HG02884 (cell line): ENCODE data around the gene MVB12B.
A peak's percentile ranks its signal among the peaks of the same experiment; 100 is the strongest.
"Not testable (repeated sequence)": the region's sequence is repeated elsewhere in the genome, so short reads cannot be mapped to it uniquely, and the experiment has no call there.

Experiments used
- ATAC-seq: cut with Tn5 transposase; IDR thresholded peaks from one replicate; pipeline ENCODE4 v1.9.1; 2021; ENCODE audit warnings: mild to moderate bottlenecking, moderate library complexity; ENCODE audit not compliant: unreplicated experiment

The MVB12B gene

DNA sequence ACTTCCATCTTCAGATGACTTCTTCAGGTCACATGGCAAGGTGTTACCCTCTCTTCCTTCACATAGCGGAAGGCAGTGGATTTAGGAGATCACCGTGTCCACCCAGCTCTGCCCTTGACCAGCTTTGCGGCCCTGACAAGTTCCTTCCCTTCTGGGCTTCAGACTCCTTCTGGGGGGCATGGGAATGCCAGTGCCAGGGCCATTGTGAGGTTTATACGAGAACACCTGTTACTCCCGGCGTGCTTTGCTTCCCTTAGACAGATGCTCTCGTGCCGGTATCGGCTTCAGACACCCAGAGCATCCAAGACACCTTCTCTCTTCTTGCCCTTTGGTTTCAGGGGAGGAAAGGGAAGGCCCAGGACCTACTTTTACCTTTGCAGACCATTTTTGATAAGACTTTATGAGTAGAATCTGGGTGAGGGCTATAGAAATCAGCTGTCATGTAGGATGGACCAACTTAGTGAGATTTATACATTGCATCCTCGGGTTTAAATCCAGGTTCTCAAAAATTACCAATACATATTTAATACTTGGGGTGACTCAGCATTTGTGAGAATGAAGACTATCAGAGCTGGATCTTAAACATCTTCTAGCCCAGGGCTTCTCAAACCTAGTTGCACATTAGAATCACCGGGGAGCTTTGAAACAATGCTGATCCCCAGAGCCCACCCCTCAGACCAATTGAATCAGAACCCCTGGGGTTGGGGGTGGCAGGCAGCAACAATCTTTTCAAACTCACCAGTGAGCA, 138.2 kb downstream of the MVB12B start:
- no peak for ATAC-seq

DNA sequence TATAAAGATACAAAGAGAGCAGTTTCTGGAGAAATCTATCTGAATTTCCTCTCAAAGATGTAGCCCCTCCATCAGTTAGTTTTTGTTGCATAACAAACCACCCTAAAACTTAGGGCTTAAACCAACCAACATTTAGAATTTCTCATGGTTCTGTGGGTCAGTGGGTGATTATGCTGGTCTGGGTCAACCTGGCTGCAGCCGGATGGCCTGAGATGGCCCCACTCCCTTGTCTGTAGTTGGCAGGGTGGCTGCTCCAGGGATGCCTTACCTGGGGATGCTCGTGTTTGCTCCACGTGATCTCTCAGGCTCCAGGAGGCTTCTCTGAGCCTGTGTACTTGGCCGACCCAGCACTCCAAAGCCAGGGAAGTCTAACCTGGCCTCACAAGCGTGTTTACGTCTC, 139.3 kb downstream of the MVB12B start:
- no peak for ATAC-seq

DNA sequence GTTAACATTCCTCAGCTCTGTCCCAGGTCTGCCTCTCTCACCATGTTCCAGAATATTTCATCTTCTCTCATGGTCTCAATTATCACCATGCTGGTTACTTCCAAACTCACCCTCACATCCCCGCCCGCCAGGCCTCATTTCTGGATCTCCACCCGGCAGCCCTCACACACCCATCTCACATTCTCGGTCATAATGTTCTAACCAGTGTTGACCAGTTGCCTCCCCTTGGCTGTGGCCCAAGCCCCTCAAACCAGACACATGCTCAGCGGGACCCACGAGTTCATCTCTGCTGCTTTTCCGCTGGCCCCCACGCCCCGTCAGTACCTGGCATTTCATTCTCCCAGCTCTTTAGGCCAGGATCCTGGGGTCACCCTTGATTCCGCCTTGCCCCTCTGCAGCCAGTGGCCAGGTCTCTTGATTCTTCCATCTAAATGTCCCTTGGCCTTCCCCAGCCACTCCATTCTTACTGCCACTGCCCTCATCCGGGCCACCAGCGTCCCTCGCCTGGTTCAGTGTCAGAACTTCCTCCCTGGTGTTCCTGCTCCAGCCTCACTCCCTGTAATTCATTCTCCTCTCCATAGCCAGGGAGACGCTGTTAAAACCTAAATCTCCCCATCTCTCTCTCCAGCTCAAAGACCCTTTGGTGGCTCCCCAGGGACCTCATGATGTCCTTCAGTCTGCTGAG, 141.7 kb downstream of the MVB12B start:
- ATAC-seq: no peak

DNA sequence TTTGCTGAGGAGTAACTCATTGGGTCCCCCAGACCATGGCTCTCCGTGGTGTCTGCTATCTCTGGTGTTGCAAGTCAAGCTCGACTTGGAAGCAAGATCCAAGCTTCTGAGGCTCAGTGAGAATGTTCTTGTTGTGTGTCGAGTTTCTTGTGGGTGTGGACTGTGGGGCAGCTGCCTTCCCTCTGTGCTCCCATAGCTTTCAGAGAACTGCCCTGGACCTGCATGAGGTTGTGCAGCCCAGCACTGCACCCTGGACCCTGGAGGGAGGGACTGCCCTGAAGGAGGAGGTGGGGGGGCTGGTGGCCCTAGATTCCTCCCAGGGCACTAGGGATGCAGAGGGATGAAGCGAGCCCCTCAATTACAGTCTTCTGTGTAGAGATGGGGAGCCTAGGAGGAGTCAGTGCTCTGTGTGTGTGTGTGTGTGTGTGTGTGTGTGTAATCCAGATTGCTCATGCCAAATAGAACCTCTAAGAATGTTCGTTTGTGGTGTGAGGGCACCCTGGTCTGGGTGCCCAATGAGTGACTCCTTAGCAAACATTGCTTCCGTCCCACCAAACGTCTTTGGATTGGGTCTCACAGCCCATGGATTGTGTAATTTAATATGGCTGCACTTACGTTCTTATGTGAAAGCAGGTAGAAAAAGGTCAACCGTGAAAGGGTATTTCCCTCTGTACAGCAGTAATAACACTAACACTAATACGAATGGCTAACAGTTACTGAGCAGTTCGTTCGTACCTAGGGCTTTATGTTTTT, 143.8 kb downstream of the MVB12B start:
- ATAC-seq: peak; percentile 47

DNA sequence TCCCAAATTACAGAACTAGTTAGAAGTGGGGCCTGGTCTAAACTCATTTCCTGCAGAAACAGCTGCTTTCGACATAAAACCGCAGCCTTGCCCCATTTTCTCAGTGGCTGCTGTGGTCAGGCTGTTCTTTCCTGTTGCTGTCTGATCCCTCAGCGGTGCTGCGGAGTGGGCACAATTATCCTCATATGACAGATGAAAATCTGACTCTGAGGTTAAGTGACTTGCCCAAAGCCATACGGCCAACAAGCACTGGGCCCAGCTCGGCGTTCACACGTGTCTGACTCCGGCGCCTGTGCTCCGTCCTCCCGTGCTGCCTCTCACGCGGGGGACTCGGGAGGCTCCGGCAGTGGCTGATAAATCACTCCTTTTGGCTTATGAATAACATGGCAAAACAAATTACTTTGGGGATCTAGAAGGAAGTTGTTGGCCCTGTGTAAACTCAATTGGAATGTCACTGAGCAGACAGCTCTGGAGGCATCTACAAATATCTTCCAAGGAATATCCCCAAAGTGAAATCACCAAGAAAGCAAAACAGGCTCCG, 144.5 kb downstream of the MVB12B start:
- ATAC-seq: peak; percentile 47

DNA sequence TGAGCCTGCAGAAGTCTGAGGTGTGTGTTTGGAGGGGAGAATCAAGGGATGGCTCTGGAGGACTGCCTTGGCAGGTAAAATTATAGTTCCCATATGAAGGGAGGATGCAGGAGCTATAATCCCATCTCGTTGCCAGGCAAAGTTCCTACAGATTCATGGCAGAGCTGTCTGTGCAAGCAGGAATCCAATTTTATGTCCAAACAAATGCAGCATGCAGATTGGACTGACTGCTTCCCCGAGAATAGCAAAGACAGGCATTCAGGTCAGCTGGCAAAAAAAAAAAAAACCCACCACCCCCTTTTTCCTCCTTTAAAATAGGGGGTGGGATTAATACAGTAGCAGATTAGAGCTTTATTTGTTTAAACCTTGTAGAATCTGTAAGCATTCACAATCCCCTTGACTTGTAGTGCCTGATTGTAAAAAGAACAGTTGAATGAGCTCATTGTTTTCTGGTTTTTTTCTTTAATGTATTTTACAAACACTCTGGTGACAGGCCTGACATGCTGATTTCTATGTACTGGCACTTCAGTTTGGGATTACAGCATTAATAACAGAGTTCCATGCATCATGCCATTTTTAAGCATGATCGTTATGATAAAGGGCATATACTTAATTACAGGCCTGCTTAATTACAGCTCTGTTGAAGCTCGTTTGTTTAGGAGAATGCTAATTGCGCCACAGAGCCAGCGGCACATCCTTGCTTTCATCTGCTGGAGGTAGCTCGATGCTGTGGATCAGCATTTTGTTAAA, 145.7 kb downstream of the MVB12B start:
- ATAC-seq: no peak

DNA sequence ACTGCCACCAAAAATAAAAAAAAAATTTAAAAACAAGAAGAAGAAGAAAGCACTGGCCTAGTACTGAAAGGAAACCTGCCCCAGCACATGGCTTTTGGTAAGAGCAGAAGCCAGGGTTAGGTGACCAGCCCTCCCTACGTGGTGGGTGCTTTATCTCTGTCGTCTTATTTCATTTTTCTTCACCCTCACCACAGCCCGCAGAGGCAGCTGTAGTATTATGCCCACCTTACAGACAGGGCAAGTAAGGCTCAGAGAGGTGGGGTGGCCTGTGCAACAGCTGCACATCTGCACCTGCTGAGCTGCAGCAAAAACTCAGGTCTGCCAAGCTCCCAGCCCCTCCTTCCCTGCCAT, 146.3 kb downstream of the MVB12B start:
- ATAC-seq: no peak

DNA sequence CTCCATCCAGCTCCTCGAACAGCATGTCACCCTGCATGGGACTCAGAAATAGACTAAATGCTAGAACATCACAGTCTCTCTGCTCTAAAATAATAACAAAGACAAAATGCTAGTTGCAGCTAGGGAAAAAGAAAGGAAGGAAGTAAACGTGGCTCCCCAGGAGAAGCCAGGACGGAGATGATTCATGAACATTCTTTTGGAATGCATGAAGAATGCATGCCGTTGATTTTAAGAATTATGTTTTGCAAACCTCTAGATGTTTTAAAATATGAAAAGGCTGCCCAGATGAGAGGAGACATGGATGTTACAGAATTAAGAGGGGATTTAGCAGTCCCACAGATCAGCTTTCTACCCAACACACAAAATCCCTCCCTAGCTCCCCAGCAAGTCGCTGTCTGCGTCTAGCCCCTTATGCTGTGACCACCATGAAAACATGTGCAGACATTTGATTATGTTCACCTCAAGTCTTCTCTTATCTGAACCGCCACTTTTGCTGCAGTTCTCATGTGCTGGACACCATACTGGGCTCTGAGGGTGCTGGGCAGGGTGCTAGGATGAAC, 147.7 kb downstream of the MVB12B start:
- no peak for ATAC-seq

DNA sequence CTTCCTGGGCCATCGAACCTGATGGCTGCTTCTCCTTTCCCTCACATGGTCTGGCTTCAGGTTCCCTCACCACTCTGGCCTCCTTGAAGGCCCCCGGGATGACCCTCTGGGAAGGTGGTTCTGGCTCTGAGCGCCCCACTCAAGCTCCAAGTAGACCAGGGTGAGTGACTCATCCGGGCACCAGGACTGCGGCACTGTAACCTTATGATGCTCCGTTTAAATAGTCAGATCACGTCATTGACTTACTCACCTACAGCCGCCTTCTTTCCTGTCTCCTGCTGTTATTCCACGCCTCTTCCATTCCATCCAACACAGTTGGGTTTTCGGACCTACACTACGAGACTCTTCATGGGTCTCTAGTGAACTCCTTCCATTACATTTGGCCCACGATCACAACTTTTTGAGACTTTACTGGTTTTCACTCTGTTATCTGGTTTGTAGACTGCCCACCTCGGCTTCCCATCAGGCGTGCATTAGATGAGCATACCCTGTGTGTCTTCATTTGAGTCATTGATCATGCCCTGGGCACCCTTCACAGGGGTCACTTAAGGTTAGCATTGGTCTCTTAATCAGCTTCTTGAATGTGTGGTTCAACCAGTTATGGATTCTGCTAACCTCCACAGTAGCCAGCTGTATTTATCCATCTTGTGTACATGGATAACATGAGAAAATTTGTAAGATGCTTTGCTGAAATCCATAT, 148.3 kb downstream of the MVB12B start:
- ATAC-seq: no peak

DNA sequence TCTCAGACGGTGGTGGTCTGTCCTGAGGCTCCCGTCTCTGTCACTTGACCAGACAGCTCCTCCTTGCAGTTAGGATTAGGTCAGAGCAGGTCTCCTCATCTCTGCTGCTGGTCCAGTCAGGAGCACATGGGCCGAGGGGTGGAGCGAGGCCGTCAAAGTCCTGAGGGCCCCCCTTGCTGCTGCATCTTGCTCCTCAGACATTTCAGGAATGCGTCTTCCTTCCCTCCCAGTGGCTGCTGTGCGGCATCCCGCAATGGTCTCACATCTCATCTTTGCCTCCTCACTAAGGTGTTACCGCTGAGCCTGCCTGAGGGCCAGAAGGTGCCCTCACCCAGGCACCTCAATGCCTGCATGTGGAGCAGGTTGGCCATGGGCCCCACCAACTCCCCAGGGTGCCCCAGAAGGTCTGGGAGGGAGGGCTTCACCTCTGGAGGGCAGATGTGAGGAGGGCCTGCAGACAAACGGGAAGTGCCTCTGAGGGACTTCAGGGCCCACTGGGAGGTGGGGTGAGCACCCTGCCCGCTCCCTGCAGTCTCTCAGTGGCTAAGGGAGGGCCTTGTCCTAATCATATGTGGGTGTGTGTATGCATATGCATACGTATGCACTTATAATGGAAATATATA, 149.4 kb downstream of the MVB12B start:
- no peak for ATAC-seq

DNA sequence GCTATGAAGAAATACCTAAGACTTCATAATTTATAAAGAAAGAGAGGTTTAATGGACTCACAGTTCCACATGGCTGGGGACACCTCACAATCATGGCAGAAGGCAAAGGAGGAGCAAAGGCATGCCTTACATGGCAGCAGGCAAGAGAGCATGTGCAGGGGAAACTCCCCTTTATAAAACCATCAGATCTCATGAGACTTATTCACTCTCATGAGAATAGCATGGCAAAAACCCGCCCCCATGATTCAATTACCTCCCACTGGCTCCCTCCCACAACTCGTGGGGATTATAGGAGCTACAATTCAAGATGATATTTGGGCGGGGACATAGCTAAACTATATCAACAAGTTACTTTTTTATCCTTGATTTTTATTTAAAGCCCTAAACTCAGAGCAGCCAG, 150.8 kb downstream of the MVB12B start:
- not testable (repeated sequence) for ATAC-seq

DNA sequence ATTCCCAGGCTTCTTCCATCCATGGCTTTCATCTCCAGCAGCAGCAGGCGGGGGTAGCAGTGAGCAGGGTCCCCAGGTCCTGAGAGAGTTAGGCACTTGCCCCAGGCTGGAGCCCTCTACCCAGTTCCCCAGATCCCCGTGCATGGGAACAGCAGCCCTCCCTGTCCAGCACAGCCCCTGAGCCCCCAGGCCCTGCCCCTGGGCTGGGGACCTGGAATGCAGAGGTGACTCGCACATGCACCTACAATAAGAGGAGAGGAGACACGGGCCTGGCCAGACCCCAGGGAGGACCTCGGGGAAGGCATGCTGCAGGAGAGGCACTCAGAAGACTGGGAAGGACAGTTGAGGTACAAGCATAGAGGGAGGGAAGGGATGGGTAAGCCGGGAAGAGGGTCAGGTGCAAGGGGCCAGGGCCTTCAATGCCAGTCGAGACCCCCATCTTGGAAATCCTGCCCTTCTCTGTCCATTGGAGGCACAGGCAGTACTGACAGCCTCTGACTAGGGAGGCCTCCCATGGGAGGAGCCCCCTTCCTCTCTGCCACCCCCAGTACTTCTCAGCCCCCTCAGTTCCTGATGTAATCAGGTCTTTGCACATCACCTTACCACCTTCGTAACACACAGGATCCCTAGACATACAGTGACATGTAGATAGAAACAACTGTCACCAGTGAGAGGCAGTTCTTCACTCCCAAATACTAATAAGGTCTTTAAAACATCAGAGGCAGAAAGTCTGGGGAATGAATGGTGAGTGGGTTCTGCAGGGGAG, 151.8 kb downstream of the MVB12B start:
- ATAC-seq: no peak

DNA sequence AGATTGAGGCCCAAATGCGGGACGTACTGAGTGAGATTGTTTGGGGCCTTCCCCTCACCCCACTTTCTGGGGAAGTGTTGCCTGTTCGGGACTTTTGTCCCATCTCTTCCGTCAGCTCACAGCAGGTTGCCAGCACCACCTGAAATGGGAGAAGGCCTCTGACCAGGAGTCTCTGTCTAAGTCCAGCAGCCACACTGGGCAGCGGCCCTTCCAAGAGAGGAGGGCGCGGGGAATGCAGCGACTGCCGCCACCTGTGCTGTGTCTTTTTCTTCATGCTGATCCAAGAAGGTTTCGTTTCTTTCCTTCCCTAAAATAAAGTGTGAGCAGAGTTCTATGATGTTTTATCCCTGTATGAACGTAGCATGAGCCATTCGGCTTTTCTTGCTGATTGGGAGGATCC, 152.9 kb downstream of the MVB12B start:
- ATAC-seq: no peak

DNA sequence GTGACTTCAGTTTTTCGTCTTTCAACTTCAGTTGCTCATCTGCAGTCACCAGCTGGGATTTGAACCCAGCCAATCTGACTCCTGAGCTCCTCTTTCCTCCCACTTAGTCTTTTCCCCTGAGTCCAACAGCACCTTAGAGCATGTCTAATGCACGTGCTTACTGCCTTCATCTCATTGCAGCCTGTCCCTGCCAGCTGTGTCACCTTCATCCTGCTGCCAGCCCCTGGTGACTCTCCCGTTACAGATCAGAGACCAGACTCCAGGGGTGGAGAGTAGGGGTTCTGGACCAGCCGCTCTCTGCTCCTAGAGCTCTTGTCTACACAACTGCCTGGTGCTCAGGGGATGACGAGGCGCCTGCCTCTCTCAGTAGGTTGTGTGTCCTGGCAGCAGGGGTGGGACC, 154.2 kb downstream of the MVB12B start:
- ATAC-seq: no peak

DNA sequence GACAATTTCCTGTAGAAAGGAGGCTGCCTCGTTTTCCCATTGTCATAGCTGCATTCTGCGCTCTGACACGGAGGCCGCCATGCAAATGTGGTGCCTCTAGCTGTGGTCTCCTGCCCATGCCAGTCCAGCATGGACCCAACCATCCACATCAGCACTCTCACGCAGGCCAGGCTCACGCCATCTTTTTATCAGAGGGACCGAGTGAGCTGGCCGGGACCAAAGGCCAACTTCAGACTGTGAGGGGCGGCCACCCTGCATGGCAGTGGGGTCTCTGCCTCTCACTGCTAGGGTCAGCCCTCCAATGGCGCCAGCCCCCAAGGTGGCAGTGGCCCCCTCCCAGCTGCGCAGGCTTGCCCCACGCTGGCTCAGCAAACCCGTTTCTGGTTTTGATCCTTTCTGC, 155.2 kb downstream of the MVB12B start:
- ATAC-seq: no peak

DNA sequence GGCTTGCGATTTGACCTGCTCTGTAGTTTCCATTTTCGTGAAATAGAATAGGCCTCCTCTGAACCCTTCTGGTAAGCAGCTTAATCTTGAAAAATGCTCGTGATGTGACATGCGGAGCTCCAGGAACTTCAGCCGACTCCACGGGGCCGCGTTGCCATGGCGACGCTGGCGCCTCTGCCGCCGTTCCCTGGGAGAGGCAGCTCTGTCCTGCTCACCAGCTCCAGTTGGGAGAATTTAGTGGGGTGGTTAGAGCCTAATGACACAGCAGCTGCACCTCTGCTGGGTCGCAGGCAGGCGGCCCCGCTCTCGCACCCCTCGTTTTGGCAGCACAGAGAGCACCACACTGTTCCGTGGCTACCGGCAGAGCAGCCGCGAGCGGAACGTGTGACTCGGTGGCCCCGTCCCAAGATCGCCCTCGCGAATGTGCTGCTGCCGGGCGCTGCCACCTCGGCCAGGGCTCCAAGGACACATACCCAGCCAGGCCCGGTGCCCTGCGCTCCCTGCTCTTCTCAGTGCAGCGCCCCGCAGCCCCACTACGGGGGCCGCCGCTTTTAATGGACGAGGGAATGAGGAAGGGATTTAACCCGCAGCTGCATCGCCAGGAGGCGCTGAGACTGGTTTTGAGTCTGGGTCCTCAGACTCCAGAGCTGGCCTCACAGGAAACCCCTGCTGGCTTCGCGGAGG, 155.9 kb downstream of the MVB12B start:
- no peak for ATAC-seq

DNA sequence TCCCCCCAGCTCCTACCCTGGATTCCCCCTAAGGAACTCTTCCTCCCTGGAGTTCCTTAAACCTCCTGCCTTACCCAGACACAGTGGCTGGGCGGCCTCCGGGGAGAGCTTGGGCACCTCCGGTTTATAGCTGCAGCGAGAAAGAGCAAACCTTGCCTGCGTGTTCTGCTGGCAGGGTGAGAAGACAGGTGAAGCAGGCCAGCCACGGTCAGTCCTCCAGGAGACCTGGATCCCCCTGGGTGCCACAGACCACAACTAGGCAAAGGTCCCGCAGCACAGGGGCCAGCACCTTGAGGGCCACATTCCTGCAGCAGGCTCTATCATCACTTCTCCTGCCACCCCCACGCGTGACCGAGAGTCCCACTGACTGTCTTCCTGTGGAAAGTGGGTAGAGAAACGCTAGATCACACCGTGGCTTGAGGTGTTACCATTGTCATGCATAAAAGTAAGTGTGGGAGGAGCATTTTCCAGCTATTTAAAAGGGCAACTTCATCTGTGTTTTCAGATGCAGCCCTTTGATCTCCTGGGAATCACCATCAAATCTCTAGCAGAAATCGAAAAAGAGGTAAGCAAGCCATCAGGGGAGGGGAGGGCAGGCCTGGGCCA, 156.9 kb downstream of the MVB12B start:
- no peak for ATAC-seq

DNA sequence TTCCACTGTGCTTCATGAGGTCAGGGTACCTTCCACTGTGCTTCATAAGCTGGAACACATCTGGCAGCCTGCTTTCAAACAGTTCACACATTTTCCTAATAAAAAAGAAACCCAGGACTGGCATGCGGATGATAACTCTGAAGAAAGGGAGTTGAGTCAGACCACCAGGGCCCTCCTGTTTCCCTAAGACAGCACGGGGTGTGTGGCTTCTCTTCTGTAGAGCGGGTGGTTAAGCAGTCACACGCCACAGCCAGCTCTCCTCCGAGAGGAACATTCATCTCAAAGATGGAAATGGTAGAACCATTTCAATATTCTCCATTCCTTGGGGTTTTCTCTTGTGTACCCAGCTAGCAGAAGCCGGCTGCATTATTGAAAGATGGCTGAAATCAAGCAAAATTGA, 159.0 kb downstream of the MVB12B start:
- no peak for ATAC-seq
